Heart left ventricle (tissue), 13 donors: ENCODE data around the gene PREX1.

Source experiments
- POLR2A ChIP-seq, 2 donors: fragments of 450-650 bp; IDR thresholded peaks; one replicate each; pipeline ENCODE4 v1.6.1; 2017; ENCODE audit warnings: antibody characterized with exemption in 2 of 2, mild to moderate bottlenecking in 2 of 2, moderate library complexity in 2 of 2
- TF ChIP-seq, protein P1 (sequence below), 12 donors: fragments of 200-600 bp; sonication (generic) in 4 of 12; IDR thresholded peaks; one replicate each; pipeline versions ENCODE4 v1.5.0 to v1.8.0; 2018 to 2022; ENCODE audit warnings: antibody characterized with exemption in 12 of 12, mild to moderate bottlenecking in 5 of 12
- donor health status: ischemic (EF 13 %, LVEDD 7.1; RV severe dilation, severe dysfunction).
- donor health status: DM: no; HTN: yes; CAD: no.
- donor health status: DM: no; HTN: no; CAD: no.
- donor health status: ischemic (EF 25% LVEDD 6.9; RV normal size, moderate dysfunction).
- donor health status: ischemic (EF 25% LVEDD 5.7; RV mildly dilated, moderate dysfunction).
- donor health status: ischemic (EF 35%, LVEDD 5.7; RV mildly dilated, moderate dysfunction).
- donor health status: nonischemic (EF 11% LVEDD 7.7; RV severe dilation, severe dysfunction).
- donor health status: DM: yes; HTN: yes; CAD: no.
- donor health status: PGD.
- donor health status: ischemic (EF 29% LVEDD 5.4; RV normal size, mild dysfunction).
- donor health status: nonischemic (EF 23%, LVEDD 6.1; RV moderate dilation, normal function).

DNA sequence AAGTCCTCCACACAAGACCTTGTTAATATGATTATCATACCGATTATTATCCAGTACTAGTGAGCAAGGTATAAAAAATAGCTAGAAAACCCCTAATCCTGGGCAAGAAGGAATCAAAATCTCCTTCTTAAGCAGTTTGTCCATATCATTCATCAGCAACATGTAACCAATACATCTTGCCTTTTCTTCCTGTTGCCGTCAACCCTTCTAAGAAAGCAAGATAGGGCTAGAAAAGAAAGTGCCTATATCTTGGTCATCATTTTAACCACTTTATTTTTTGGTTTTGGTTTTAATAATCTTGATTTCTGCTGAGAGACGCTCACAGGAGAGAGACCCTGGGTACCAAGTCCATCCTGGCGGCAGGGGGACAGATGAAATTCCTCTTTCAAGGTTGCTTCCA is 27.2 kb upstream of the PREX1 start:
- TF ChIP-seq, protein P1, sequence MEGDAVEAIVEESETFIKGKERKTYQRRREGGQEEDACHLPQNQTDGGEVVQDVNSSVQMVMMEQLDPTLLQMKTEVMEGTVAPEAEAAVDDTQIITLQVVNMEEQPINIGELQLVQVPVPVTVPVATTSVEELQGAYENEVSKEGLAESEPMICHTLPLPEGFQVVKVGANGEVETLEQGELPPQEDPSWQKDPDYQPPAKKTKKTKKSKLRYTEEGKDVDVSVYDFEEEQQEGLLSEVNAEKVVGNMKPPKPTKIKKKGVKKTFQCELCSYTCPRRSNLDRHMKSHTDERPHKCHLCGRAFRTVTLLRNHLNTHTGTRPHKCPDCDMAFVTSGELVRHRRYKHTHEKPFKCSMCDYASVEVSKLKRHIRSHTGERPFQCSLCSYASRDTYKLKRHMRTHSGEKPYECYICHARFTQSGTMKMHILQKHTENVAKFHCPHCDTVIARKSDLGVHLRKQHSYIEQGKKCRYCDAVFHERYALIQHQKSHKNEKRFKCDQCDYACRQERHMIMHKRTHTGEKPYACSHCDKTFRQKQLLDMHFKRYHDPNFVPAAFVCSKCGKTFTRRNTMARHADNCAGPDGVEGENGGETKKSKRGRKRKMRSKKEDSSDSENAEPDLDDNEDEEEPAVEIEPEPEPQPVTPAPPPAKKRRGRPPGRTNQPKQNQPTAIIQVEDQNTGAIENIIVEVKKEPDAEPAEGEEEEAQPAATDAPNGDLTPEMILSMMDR (IDR thresholded peaks at IDR 0.05) = no peak
- TF ChIP-seq POLR2A (IDR thresholded peaks at IDR 0.05) = no peak
